Muscle of arm (tissue), 14 donors: ENCODE measurements around the gene PVALB. TPM values are rescaled to one million over a fixed set of nuclear protein-coding genes. Genes with fewer than 3 reads are reported as not detected.
A peak's percentile ranks its signal among the peaks of the same experiment; 100 is the strongest.

Experiments used
- DNase-seq: peaks from one replicate; pipeline ENCODE4 v3.0.0-alpha.2; 2013
- long read RNA-seq, 11 donors: transcript quantifications; one replicate each; lab custom pipeline, GENCODE V29; 2026
- polyA plus RNA-seq, 12 donors: library from polyadenylated mRNA; unstranded; fragments of 120-200 nt; gene quantifications; one replicate each; pipeline ENCODE4 v1.2.1, GENCODE V29; 2013; ENCODE audit not compliant: insufficient read length in 12 of 12

The PVALB gene
- 10 to 100 TPM in 8 of 12 donors, 1 to 10 TPM in 2, not detected in 2; 2.8 to 26.3 (median 15.3) TPM for polyA plus RNA-seq
- long read RNA-seq, donor 1, result 0 reads
- long read RNA-seq, donor 2, partial matches to known transcripts, result 11 of 19 reads
- long read RNA-seq, donor 2, other reads (novel, unspliced or antisense), result 0 of 19 reads
- long read RNA-seq, donor 3, partial matches to known transcripts, result 11 of 18 reads
- long read RNA-seq, donor 3, other reads (novel, unspliced or antisense), result 0 of 18 reads
- long read RNA-seq, donor 4, partial matches to known transcripts, result 8 of 9 reads
- long read RNA-seq, donor 4, other reads (novel, unspliced or antisense), result 0 of 9 reads
- long read RNA-seq, donor 5, transcript PVALB-204 (4 exons, 569 nt), result minor isoform, 5 of 40 reads
- long read RNA-seq, donor 5, transcript PVALB-201 (5 exons, 595 nt), result major isoform, 8 of 40 reads
- long read RNA-seq, donor 5, partial matches to known transcripts, result 27 of 40 reads
- long read RNA-seq, donor 5, other reads (novel, unspliced or antisense), result 0 of 40 reads
- long read RNA-seq, donor 6, transcript PVALB-201 (5 exons, 595 nt), result major isoform, 6 of 25 reads
- long read RNA-seq, donor 6, transcript PVALB-204 (4 exons, 569 nt), result minor isoform, 5 of 25 reads
- long read RNA-seq, donor 6, partial matches to known transcripts, result 14 of 25 reads
- long read RNA-seq, donor 6, other reads (novel, unspliced or antisense), result 0 of 25 reads
- long read RNA-seq, donor 7, partial matches to known transcripts, result 0 of 2 reads
- long read RNA-seq, donor 7, other reads (novel, unspliced or antisense), result 0 of 2 reads
- long read RNA-seq, donor 8, transcript PVALB-201 (5 exons, 595 nt), result major isoform, 7 of 30 reads
- long read RNA-seq, donor 8, partial matches to known transcripts, result 17 of 30 reads
- long read RNA-seq, donor 8, other reads (novel, unspliced or antisense), result 0 of 30 reads
- long read RNA-seq, donor 9, partial matches to known transcripts, result 0 of 2 reads
- long read RNA-seq, donor 9, other reads (novel, unspliced or antisense), result 0 of 2 reads
- long read RNA-seq, donor 10, transcript PVALB-201 (5 exons, 595 nt), result major isoform, 6 of 19 reads
- long read RNA-seq, donor 10, partial matches to known transcripts, result 9 of 19 reads
- long read RNA-seq, donor 10, other reads (novel, unspliced or antisense), result 0 of 19 reads
- long read RNA-seq, donor 11, partial matches to known transcripts, result 15 of 20 reads
- long read RNA-seq, donor 11, other reads (novel, unspliced or antisense), result 0 of 20 reads

- peak; percentile 51 for DNase-seq
These were observed at the start of gene PVALB for GRCh38 chr22:36816636-36817524. PVALB (minus strand) TSS chr22:36817035; CDS start chr22:36817005, 30 bp downstream.

- no peak for DNase-seq
These were observed 48.5 kb upstream of the PVALB start for GRCh38 chr22:36865346-36865745.

GRCh38 chr22:36864454-36865215 lies 47.8 kb upstream of the PVALB start:
- DNase-seq, result no peak

- no peak for DNase-seq
These were observed 47.1 kb upstream of the PVALB start for GRCh38 chr22:36863979-36864378.

DNA sequence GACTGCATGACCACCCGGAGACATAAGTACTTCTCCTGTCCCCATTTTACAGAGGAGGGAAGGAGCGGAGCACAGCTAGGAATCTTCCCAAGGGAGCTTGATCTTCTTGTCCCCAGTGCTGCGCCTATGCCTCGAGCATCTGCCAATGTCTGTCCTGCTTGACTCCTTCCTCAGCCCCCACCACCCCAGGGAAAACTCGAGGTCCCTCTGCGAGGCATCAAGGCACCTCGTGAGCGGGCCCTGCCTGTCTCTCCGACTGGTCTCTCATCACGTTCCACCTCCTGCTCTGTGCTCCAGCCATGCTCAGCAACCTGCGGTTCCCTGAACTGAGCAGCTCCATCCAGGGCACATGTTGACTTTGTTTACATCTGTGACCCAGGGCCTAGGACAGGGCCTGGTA lies 46.4 kb upstream of the PVALB start:
- DNase-seq, result no peak

GRCh38 chr22:36862251-36863242 lies 45.7 kb upstream of the PVALB start:
- DNase-seq, result no peak

GRCh38 chr22:36860821-36861659 lies 44.2 kb upstream of the PVALB start, which contains the start of gene NCF4:
NCF4 (plus strand) TSS chr22:36861006; CDS start chr22:36861172, 166 bp downstream.
- peak; percentile 30 for DNase-seq

DNA sequence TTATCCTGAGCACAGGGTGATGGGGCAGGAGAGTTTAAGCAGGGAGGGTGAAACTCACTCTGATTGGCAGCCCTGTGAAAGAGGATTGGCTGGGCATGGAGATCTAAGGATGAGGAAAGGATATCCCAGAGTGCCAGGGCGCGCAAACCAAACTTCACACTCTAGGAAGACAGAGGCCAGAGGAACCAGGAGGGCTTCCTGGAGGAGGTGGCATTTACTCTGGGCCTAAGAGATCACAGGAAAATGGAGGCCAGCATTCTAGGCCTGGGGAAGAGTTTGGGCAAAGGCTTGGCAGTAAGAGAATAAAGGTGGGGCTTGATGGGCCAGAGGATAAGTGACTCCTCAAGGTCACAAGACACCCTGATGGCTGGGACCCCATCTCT lies 43.6 kb upstream of the PVALB start:
- DNase-seq, result no peak

DNA sequence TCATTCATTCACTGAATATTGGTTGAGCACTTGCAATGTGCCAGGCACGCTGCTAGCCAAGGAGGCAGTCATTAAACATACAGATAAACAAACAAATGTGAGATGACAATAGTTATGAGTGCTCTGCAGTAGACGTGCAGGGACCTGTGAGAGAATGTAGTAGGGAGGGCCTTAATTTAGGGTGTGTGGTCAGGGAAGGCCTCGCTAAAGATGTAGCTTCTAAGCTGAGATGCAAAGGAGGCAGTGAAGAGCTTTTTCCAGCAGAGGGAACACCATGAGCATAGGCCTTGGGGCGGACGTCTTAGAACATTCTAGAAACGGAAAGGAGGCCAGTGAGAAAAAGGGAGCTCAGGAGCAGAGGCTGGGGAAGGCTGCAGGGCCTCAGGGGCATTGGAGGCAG lies 43.2 kb upstream of the PVALB start:
- DNase-seq, result no peak

- DNase-seq, result no peak
These were observed 42.1 kb upstream of the PVALB start for GRCh38 chr22:36858966-36859365.

DNA sequence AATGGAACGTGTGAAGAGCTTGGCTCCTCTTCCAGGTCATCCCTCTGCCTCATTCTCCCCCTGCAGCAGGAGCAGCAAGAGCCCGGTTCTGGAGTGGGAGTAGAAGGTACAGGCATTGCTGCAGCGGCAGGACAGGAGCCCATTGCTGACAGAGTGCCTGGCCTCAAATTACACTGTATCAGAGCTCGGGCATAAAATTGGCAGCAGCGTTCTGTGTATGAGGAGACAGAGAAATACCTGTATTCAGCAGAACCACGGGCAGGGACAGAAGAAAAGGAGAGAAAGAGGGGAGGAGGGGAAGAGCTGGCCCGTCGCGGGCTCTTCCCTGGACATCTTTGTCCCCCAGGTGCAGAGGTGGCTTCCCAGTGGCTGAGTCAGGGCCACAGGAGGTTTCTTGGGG lies 41.3 kb upstream of the PVALB start:
- DNase-seq, result no peak

GRCh38 chr22:36856792-36857135 lies 39.9 kb upstream of the PVALB start:
- DNase-seq, result no peak

DNA sequence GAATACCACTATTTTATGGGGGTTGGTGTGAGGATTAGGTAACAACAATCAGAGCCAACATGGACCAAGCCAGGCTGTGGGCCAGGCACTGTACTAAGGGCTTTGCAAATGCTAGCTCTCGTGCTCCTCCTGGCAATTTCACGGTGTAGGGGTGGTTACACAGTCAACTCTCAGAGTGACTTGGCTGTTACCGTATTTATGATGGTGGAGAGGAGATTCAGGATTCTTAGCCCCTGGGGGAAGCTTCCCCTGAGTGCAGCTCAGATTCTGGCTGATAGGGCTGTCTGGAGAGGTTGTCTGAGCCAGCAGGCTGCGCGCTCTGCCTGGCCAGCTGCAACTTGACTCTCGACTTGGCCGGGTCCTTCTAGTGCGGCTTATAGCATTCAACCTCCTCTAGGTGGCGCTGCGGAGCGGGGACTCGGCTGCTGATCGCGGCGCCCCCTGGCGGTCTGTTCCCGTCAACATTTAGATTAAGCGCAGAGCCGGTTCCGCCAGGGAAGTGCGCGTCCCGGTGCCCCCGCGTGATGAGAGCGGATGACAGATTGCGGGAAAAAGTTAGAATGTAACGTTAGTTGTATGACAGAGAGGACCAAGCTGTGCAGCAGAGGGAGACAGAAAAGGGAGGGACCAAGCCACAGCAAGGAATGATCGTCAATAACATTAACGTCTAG lies 39.4 kb upstream of the PVALB start:
- DNase-seq, result peak; percentile 95

- DNase-seq, result no peak
These were observed 38.6 kb upstream of the PVALB start for GRCh38 chr22:36855478-36855877.

DNA sequence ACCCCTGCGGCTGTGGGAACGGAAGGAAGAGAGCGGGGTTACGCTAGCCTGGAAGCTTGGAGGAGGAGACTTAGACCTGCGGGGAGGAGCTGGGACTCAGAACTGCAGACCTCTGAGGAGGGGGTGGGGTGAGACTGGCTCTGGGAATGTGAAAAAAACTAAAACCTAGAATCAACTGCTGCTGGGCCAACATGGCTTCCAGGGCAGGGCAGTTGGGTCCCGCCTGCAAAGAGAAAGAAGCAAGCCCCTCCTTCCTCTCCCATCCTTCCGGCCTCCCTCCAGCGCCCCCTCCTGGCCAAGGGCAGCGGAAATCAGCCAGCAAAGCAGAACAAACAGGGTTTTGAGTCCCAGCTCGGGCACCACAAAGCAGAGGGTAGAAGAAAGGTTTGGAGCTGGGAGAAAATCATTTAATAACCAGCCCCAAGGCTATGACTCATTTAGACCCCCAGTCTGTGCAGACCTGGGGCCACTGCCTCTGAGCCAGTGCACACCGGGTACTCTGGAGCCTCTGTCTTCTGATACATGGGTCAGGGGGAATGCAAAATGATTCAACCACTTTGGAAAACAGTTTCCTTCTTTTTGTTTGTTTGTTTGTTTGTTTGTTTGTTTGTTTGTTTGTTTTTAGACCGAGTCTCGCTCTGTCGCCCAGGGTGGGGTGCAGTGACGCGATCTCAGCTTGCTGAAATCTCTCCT lies 36.7 kb upstream of the PVALB start:
- DNase-seq, result peak; percentile 45
